ENCODE measurements around the gene ASB7.

The ASB7 gene

GRCh38 chr15:100642213-100642949 lies 40.0 kb downstream of the ASB7 start:
- H3K4me3 ChIP-seq (ENCODE audit: low read length): no peak overlapping the region
- DNase-seq (ENCODE audit: low read depth, low spot score): no peak

GRCh38 chr15:100642950-100643338 lies 40.6 kb downstream of the ASB7 start:
- H3K4me3 ChIP-seq (ENCODE audit: low read length): no peak overlapping the region
- DNase-seq (ENCODE audit: low read depth, low spot score): no peak

- DNase-seq (ENCODE audit: low read depth, low spot score): no peak
- H3K4me3 ChIP-seq (ENCODE audit: low read length): no peak overlapping the region
Measured at GRCh38 chr15:100645671-100646070, 43.3 kb downstream of the ASB7 start.

- no peak overlapping the region for H3K4me3 ChIP-seq (ENCODE audit: low read length)
- no peak for DNase-seq (ENCODE audit: low read depth, low spot score)
Measured at GRCh38 chr15:100648951-100649350, 46.6 kb downstream of the ASB7 start.

GRCh38 chr15:100650685-100651084 lies 48.3 kb downstream of the ASB7 start:
- DNase-seq (ENCODE audit: low read depth, low spot score): no peak
- no peak overlapping the region for H3K4me3 ChIP-seq (ENCODE audit: low read length)

- DNase-seq (ENCODE audit: low read depth, low spot score): no peak
Measured at GRCh38 chr15:100651253-100651652, 48.9 kb downstream of the ASB7 start.

GRCh38 chr15:100652116-100652515 lies 49.7 kb downstream of the ASB7 start:
- no peak overlapping the region for H3K4me3 ChIP-seq (ENCODE audit: low read length)
- DNase-seq (ENCODE audit: low read depth, low spot score): no peak

More at GRCh38 chr15:100651253-100651652, 48.9 kb downstream of the ASB7 start:
- no peak overlapping the region for H3K4me3 ChIP-seq (ENCODE audit: low read length)

GRCh38 chr15:100653608-100654007 lies 51.2 kb downstream of the ASB7 start:
- no peak overlapping the region for H3K4me3 ChIP-seq (ENCODE audit: low read length)
- DNase-seq (ENCODE audit: low read depth, low spot score): no peak

GRCh38 chr15:100658895-100659294 lies 56.5 kb downstream of the ASB7 start:
- no peak for DNase-seq (ENCODE audit: low read depth, low spot score)
- no peak overlapping the region for H3K4me3 ChIP-seq (ENCODE audit: low read length)

- DNase-seq (ENCODE audit: low read depth, low spot score): no peak
- H3K4me3 ChIP-seq (ENCODE audit: low read length): no peak overlapping the region
Measured at GRCh38 chr15:100661156-100661555, 58.8 kb downstream of the ASB7 start.

GRCh38 chr15:100663086-100663914 lies 60.9 kb downstream of the ASB7 start:
- no peak overlapping the region for H3K4me3 ChIP-seq (ENCODE audit: low read length)
- DNase-seq (ENCODE audit: low read depth, low spot score): peak; percentile 74

- no peak overlapping the region for H3K4me3 ChIP-seq (ENCODE audit: low read length)
- no peak for DNase-seq (ENCODE audit: low read depth, low spot score)
Measured at GRCh38 chr15:100663915-100664281, 61.5 kb downstream of the ASB7 start.

GRCh38 chr15:100665570-100665969 lies 63.2 kb downstream of the ASB7 start:
- DNase-seq (ENCODE audit: low read depth, low spot score): no peak

GRCh38 chr15:100667405-100668347 lies 65.3 kb downstream of the ASB7 start:
- no peak for DNase-seq (ENCODE audit: low read depth, low spot score)

More at GRCh38 chr15:100665570-100665969, 63.2 kb downstream of the ASB7 start:
- H3K4me3 ChIP-seq (ENCODE audit: low read length): no peak overlapping the region

GRCh38 chr15:100668348-100668745 lies 66.0 kb downstream of the ASB7 start:
- DNase-seq (ENCODE audit: low read depth, low spot score): no peak
- H3K4me3 ChIP-seq (ENCODE audit: low read length): no peak overlapping the region

More at GRCh38 chr15:100667405-100668347, 65.3 kb downstream of the ASB7 start:
- H3K4me3 ChIP-seq (ENCODE audit: low read length): no peak overlapping the region

GRCh38 chr15:100669260-100669659 lies 66.9 kb downstream of the ASB7 start:
- H3K4me3 ChIP-seq (ENCODE audit: low read length): no peak overlapping the region
- no peak for DNase-seq (ENCODE audit: low read depth, low spot score)

GRCh38 chr15:100670505-100671021 lies 68.2 kb downstream of the ASB7 start:
- H3K4me3 ChIP-seq (ENCODE audit: low read length): no peak overlapping the region
- no peak for DNase-seq (ENCODE audit: low read depth, low spot score)

- H3K4me3 ChIP-seq (ENCODE audit: low read length): no peak overlapping the region
- DNase-seq (ENCODE audit: low read depth, low spot score): no peak
Measured at GRCh38 chr15:100671124-100671680, 68.8 kb downstream of the ASB7 start.
